Astrocyte of the cerebellum (primary cell): ENCODE data around the gene TMEM134.

Source experiments
- DNase-seq: peaks from one replicate; pipeline ENCODE4 v3.0.0-alpha.2; 2011; ENCODE audit warnings: low read depth
- H3K4me3 ChIP-seq: 2 replicates; pipeline ENCODE4 v1.5.1; 2011; ENCODE audit warnings: mild to moderate bottlenecking, low read depth, low read length, moderate library complexity
- in situ Hi-C: cut with HindIII; loops from 2 replicates; pipeline ENCODE4 v1.10.0; 2017; ENCODE audit warnings: low sequenced_read_pairs
- TF ChIP-seq, protein P1 (sequence below): IDR thresholded peaks from 2 replicates; pipeline ENCODE4 v1.5.1; 2012; ENCODE audit warnings: low read length, low read depth, moderate library complexity, mild to moderate bottlenecking; ENCODE audit errors: missing control alignments

The TMEM134 gene

DNA sequence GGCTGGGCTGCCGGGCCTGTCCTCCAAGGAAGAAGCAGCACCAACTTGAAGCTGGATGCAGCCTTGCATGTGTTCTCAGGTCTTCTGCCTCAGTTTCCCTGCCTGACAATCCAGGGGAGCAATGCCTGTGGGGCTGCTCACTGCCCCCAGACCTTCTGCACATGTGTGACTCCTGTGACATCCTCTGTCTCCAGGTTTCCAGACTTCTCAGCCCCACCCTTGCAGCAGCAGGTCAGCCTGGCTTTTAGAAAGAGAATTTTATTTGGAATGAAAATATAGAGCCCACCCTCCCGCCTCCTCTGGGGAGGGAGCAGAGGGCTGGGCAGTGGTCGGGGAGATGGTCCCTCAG, 31.3 kb downstream of the TMEM134 start:
- in situ Hi-C loops = no loop called here
- TF ChIP-seq, protein P1, sequence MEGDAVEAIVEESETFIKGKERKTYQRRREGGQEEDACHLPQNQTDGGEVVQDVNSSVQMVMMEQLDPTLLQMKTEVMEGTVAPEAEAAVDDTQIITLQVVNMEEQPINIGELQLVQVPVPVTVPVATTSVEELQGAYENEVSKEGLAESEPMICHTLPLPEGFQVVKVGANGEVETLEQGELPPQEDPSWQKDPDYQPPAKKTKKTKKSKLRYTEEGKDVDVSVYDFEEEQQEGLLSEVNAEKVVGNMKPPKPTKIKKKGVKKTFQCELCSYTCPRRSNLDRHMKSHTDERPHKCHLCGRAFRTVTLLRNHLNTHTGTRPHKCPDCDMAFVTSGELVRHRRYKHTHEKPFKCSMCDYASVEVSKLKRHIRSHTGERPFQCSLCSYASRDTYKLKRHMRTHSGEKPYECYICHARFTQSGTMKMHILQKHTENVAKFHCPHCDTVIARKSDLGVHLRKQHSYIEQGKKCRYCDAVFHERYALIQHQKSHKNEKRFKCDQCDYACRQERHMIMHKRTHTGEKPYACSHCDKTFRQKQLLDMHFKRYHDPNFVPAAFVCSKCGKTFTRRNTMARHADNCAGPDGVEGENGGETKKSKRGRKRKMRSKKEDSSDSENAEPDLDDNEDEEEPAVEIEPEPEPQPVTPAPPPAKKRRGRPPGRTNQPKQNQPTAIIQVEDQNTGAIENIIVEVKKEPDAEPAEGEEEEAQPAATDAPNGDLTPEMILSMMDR = no peak
- no peak for DNase-seq
- no peak overlapping the region for H3K4me3 ChIP-seq

DNA sequence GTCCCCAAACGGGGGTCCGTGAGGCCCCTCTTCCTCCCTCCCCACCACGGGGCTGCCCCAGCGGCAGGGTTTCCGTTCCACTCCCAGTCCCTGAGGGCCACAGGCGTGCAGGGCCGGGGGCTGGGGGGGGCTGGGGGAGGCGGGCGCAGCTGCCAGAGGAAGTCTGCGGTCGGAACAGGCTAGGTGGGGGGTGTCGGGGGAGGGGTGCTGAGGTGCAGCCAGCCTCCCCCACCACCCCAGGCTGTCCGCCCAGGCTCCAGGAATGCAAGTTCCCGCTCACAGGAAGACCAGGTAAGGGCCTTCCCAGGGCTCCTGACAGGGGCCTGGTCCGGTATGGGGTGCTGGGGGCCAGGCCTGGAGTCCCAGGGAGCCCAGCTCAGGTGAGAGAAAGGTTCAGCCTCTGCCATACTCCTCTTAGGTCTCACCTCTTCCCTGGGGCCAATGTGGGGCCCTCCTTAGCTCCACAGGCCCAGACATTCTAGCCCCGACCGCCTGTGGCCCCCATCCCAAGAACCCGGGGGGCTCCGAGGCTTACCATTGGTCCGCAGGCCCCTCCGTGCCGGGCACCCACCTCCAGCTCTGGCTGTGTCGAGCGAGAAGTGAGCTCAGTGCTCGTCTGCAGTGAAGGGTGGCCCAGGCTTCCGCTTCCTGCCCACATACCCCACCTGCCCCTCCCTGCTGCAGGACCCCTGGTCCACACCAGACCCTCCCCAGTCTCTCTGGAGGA, 31.8 kb downstream of the TMEM134 start, which contains the start of gene PTPRCAP:
PTPRCAP (minus strand) TSS at position 601 of the 727 bp plus-strand sequence; CDS start at position 538, 63 bp downstream.
- H3K4me3 ChIP-seq = no peak within 1 kb of the TSS
- in situ Hi-C loops = no loop called here
- no peak for DNase-seq
- TF ChIP-seq, protein P1 = no peak

DNA sequence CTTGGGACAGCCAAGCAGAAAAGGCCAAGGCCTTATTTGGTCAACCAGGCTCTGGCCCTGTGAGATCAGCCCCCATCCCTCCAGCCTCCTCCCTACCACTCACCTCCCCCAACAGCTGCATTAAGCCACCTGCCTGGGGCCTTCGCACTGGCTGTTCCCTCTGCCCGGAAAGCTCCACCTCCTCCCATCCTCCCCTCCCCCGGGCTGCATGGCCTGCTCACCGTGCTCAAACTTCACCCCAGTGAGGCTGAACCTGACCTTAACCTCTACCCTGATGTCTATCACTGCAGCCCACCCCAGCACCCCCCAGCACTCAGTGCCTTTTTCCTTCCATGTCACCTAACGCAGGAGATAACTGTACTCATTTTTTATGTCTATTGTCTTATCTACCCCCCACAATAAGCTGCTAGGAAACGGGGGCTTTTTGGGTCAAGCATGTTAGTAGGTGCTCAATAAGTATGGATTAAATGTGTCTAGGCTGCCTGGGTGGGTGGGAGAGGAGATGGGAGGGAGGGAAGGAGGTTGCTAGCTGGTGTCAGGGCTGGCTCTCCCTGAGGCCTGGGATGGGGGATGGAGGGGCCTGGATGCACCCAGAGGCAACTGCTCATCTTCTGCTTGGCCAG, 32.5 kb downstream of the TMEM134 start:
- no peak for DNase-seq
- no peak overlapping the region for H3K4me3 ChIP-seq
- TF ChIP-seq, protein P1 = no peak
- in situ Hi-C loops = no loop called here

DNA sequence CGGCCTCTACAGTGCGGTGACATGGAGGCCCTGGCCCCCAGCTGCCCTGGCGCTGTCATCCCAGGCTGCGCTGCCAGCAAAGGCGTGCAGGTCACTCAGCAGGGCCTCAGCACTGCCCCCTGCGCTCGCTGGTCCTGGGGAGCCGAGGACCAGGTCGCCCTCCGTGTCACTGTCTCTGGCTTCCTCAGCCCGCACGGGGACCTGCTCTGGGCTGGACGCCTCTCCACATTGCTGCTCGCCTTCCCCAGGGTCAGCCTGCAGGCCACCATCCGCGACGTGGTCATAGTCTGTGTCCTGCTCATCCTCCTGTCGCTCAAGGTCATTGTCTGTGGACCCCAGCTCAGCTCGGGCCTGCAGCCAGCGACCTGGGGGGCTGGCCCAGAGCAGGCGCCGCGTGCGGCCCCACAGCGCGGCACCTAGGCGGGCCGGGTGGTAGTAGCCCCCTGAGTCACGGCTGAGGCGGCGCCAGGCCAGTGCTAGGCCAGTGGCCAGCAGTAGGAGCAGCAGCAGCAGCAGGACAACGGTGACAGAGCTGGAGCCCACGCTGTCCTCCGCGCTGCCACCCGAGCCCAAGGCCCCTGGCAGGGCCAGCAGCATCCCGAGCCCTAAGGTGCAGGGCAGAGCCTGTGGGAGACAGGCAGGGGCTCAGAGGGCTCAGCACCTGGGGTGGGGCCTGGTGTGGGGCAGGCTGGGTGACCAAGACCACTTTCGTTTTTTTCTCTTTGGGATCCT, 33.2 kb downstream of the TMEM134 start:
- no peak overlapping the region for H3K4me3 ChIP-seq
- TF ChIP-seq, protein P1 = no peak
- no peak for DNase-seq
- in situ Hi-C loops = no loop called here

DNA sequence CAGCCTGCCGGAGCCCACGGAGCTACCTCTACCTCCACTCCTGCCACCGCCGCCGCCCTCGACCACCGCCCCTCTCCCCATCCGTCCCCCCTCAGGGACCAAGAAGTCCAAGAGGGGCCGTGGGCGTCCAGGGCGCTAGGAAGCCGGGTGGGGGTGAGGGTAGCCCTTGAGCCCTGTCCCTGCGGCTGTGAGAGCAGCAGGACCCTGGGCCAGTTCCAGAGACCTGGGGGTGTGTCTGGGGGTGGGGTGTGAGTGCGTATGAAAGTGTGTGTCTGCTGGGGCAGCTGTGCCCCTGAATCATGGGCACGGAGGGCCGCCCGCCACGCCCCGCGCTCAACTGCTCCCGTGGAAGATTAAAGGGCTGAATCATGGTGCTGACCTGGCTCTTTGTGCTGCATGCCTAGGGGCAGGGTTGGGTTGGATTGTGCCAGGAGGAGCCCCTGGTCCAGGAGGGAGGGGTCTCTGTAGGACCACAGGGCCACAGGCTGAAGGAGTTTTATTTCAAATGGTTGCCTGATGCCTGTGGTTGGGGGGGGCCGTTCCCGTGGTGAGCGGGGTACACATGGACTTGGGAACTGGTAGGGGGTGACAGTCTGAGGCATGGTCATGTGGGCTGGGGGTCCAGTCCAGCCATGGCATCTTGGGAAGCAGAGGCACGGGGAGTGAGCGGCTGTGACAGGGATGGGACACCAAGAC, 33.9 kb downstream of the TMEM134 start:
- in situ Hi-C loops = no loop called here
- H3K4me3 ChIP-seq = no peak overlapping the region
- DNase-seq = no peak
- TF ChIP-seq, protein P1 = no peak

DNA sequence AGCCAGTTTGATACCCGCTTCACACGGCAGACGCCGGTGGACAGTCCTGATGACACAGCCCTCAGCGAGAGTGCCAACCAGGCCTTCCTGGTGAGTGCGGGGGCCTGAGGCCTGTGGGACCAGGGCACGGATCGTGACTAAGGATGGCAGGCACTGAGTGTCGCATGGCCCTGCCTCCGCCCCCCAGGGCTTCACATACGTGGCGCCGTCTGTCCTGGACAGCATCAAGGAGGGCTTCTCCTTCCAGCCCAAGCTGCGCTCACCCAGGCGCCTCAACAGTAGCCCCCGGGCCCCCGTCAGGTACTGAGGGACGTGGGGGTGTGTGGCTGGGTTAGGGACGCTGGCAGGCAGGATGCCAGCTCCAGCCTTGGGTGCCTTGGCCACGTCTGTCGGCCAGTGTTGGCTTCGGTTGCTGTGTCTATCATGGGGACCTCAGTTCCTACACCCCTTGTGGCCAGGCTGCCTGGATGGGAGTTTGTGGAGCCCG, 34.6 kb downstream of the TMEM134 start:
- TF ChIP-seq, protein P1 = no peak
- H3K4me3 ChIP-seq = no peak overlapping the region
- in situ Hi-C loops = no loop called here
- no peak for DNase-seq
